Urothelium cell line (cell line): ENCODE results near the gene AOC3.
"Not testable (repeated sequence)": the region's sequence is repeated elsewhere in the genome, so short reads cannot be mapped to it uniquely, and the experiment has no call there.

Source experiments
- DNase-seq: peaks from one replicate; pipeline ENCODE4 v3.0.0; 2011; ENCODE audit warnings: low spot score, mixed read lengths
- FAIRE-seq: peaks from 2 replicates; lab custom pipeline; 2011; peaks lifted over from hg19 to GRCh38; lab: Jason Lieb, UNC

AOC3 gene

GRCh38 chr17:42891539-42892152, 40.6 kb downstream of the AOC3 start:
- DNase-seq (no peak), FAIRE-seq (no peak)

- DNase-seq: no peak
- FAIRE-seq: no peak
These were observed 42.4 kb downstream of the AOC3 start for GRCh38 chr17:42893359-42893758.

- FAIRE-seq: no peak
- DNase-seq: no peak
These were observed 43.5 kb downstream of the AOC3 start for GRCh38 chr17:42894283-42895184.

GRCh38 chr17:42895185-42895555, 44.2 kb downstream of the AOC3 start:
- FAIRE-seq (no peak), DNase-seq (peak; percentile 90)

- FAIRE-seq (no peak), DNase-seq (no peak)
These were observed 47.3 kb downstream of the AOC3 start for GRCh38 chr17:42898147-42898811.

GRCh38 chr17:42899981-42900380, 49.0 kb downstream of the AOC3 start:
- DNase-seq, FAIRE-seq: not testable (repeated sequence)

- FAIRE-seq (no peak), DNase-seq (no peak)
These were observed 49.7 kb downstream of the AOC3 start, which contains the start of gene G6PC1 for GRCh38 chr17:42900460-42901331. G6PC1 (plus strand) TSS chr17:42900799; CDS start chr17:42900877, 78 bp downstream.

GRCh38 chr17:42901535-42902229, 50.7 kb downstream of the AOC3 start:
- FAIRE-seq (no peak), DNase-seq (no peak)

- FAIRE-seq (no peak), DNase-seq (no peak)
These were observed 53.1 kb downstream of the AOC3 start for GRCh38 chr17:42904110-42904469.

GRCh38 chr17:42906772-42907446, 55.9 kb downstream of the AOC3 start:
- no peak for FAIRE-seq

More at GRCh38 chr17:42906772-42907446, 55.9 kb downstream of the AOC3 start:
- no peak for DNase-seq
